Measurements from ENCODE around the gene LGALS7. TPM values are rescaled to one million over a fixed set of nuclear protein-coding genes. Genes with fewer than 3 reads are reported as not detected.
"Not testable (repeated sequence)": the region's sequence is repeated elsewhere in the genome, so short reads cannot be mapped to it uniquely, and the experiment has no call there.

Gene LGALS7
- total RNA-seq, 1 donor from 2014 or later, result not detected

GRCh38 chr19:38785187-38785699, 11.9 kb upstream of the LGALS7 start:
- no peak overlapping the region for H3K4me3 Mint-ChIP-seq (ENCODE audit: unreplicated experiment)
- Histone ChIP-seq H3K36me3 (ENCODE audit: insufficient read depth, low read length) (no peaks in the 10 kb centered on the region), H3K4me1 (ENCODE audit: insufficient read depth, low read length) (no peaks in the 10 kb centered on the region), H4K20me1 (ENCODE audit: insufficient read depth, low read length) (no peaks in the 10 kb centered on the region), H3K4me2 (ENCODE audit: low read length) (no peak overlapping the region), H3K27me3 (ENCODE audit: insufficient read depth, low read length) (peaks cover 7% of the 10 kb centered on the region), H2AFZ (ENCODE audit: low read depth, low read length) (no peak overlapping the region), H3K79me2 (ENCODE audit: insufficient read depth, low read length) (no peaks in the 10 kb centered on the region), H3K4me3 (ENCODE audit: insufficient read depth, low read depth, low read length) (no peak overlapping the region), H3K9me3 (ENCODE audit: insufficient read depth, low read depth, low read length) (no peaks in the 10 kb centered on the region), H3K9ac (ENCODE audit: low read length) (no peak overlapping the region), H3K27ac (ENCODE audit: low read depth, low read length) (no peak overlapping the region)
- H3K27ac Mint-ChIP-seq (ENCODE audit: unreplicated experiment), result no peak overlapping the region
- no peaks in the 10 kb centered on the region for H3K4me1 Mint-ChIP-seq (ENCODE audit: low read depth, unreplicated experiment)
- TF ChIP-seq CTCF (IDR thresholded peaks at IDR 0.05; ENCODE audit: insufficient read depth, low read depth, low read length) (no peak), EZH2 (IDR thresholded peaks at IDR 0.05; ENCODE audit: insufficient read depth, low read length) (no peak)
- peaks cover 3% of the 10 kb centered on the region for H3K9me3 Mint-ChIP-seq (ENCODE audit: unreplicated experiment)
- no peaks in the 10 kb centered on the region for H3K36me3 Mint-ChIP-seq (ENCODE audit: low read depth, unreplicated experiment)
- no peak for FAIRE-seq
- peaks cover 19% of the 10 kb centered on the region for H3K27me3 Mint-ChIP-seq (ENCODE audit: low read depth, unreplicated experiment)
- no peak for DNase-seq (ENCODE audit: low read depth)

GRCh38 chr19:38784224-38784623, 10.9 kb upstream of the LGALS7 start:
- no peaks in the 10 kb centered on the region for H3K9me3 ChIP-seq (ENCODE audit: insufficient read depth, low read depth, low read length)
- FAIRE-seq (no peak), DNase-seq (ENCODE audit: low read depth) (peak; percentile 26)
- no peak overlapping the region for H3K9ac ChIP-seq (ENCODE audit: low read length)
- Mint-ChIP-seq H3K27ac (ENCODE audit: unreplicated experiment) (no peak overlapping the region), H3K36me3 (ENCODE audit: low read depth, unreplicated experiment) (no peaks in the 10 kb centered on the region), H3K4me1 (ENCODE audit: low read depth, unreplicated experiment) (no peaks in the 10 kb centered on the region), H3K27me3 (ENCODE audit: low read depth, unreplicated experiment) (peaks cover 27% of the 10 kb centered on the region), H3K4me3 (ENCODE audit: unreplicated experiment) (no peak overlapping the region), H3K9me3 (ENCODE audit: unreplicated experiment) (peaks cover 3% of the 10 kb centered on the region)
- H3K36me3 ChIP-seq (ENCODE audit: insufficient read depth, low read length), result no peaks in the 10 kb centered on the region
- H3K4me1 ChIP-seq (ENCODE audit: insufficient read depth, low read length), result no peaks in the 10 kb centered on the region
- TF ChIP-seq CTCF (IDR thresholded peaks at IDR 0.05; ENCODE audit: insufficient read depth, low read depth, low read length), result no peak
- no peaks in the 10 kb centered on the region for H4K20me1 ChIP-seq (ENCODE audit: insufficient read depth, low read length)
- no peak overlapping the region for H3K4me2 ChIP-seq (ENCODE audit: low read length)
- H2AFZ ChIP-seq (ENCODE audit: low read depth, low read length), result no peak overlapping the region
- H3K4me3 ChIP-seq (ENCODE audit: insufficient read depth, low read depth, low read length), result no peak overlapping the region
- no peaks in the 10 kb centered on the region for H3K79me2 ChIP-seq (ENCODE audit: insufficient read depth, low read length)
- H3K27ac ChIP-seq (ENCODE audit: low read depth, low read length), result no peak overlapping the region
- peaks cover 7% of the 10 kb centered on the region for H3K27me3 ChIP-seq (ENCODE audit: insufficient read depth, low read length)

DNA sequence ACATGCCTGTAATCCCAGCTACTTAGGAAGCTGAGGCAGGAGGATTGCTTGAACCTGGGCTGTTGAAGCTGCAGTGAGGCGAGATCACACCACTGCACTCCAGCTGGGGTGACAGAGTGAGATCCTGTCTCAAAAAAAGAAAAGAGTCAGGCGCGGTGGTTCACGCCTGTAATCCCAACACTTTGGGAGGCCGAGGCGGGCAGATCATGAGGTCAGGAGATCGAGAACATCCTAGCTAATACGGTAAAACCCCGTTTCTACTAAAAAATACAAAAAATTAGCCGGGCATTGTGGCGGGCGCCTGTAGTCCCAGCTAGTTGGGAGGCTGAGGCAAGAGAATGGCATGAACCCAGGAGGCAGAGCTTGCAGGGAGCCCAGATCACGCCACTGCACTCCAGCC, 8.9 kb upstream of the LGALS7 start:
- H3K27ac Mint-ChIP-seq (ENCODE audit: unreplicated experiment), result not testable (repeated sequence)

More for the DNA sequence above, 8.9 kb upstream of the LGALS7 start:
- H3K4me1 Mint-ChIP-seq (ENCODE audit: low read depth, unreplicated experiment); H4K20me1 ChIP-seq (ENCODE audit: insufficient read depth, low read length); H3K4me2 ChIP-seq (ENCODE audit: low read length); H3K4me1 ChIP-seq (ENCODE audit: insufficient read depth, low read length); H3K9me3 ChIP-seq (ENCODE audit: insufficient read depth, low read depth, low read length); H3K9me3 Mint-ChIP-seq (ENCODE audit: unreplicated experiment); H3K36me3 ChIP-seq (ENCODE audit: insufficient read depth, low read length); H3K27ac ChIP-seq (ENCODE audit: low read depth, low read length); H3K4me3 ChIP-seq (ENCODE audit: insufficient read depth, low read depth, low read length); H3K36me3 Mint-ChIP-seq (ENCODE audit: low read depth, unreplicated experiment); H3K79me2 ChIP-seq (ENCODE audit: insufficient read depth, low read length); FAIRE-seq; H3K4me3 Mint-ChIP-seq (ENCODE audit: unreplicated experiment); DNase-seq (ENCODE audit: low read depth); H3K27me3 ChIP-seq (ENCODE audit: insufficient read depth, low read length); H2AFZ ChIP-seq (ENCODE audit: low read depth, low read length); H3K9ac ChIP-seq (ENCODE audit: low read length): not testable (repeated sequence)
- peaks cover 28% of the 10 kb centered on the region for H3K27me3 Mint-ChIP-seq (ENCODE audit: low read depth, unreplicated experiment)

Data from astrocyte (in vitro differentiated cells and primary cell).